Measurements from ENCODE around the gene CACNA1B. TPM values are rescaled to one million over a fixed set of nuclear protein-coding genes. Genes with fewer than 3 reads are reported as not detected.
"Not testable (repeated sequence)": the region's sequence is repeated elsewhere in the genome, so short reads cannot be mapped to it uniquely, and the experiment has no call there.

CACNA1B gene
- total RNA-seq, 4 donors from 2014 or later, result not detected

DNA sequence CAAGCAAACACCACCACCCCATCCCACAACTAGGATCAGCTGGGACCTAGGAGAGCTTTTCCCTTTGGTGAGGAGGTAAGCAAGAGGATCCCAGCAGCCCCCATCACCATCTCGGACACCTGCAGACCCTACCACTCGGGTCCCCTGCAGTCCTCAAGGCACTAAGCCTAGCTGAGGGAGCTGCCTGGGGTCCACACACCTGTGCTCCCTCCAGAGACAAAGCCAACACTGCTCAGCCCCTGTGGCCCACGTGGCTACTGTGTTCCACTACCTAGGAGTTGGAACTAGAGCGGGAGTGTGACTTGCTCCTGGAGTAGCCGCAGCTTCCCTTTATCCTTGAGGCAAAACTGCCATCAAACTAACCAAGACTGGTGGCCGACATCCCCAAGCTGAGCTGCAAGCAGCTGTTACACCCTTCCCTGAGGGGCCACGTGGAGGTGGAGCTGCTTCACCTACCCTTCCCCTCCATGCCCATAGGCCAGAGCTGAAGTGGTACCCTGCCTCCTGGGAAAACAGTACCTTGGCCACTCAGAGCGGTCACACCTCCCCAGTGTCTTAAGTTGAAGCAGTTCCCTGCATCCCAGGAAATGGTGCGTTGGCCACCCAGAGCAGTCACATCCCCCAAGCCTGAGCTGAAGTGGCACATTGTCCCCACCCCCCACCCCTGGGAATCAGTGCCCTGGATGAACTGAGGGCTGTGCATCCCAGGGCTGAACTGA is 205.5 kb downstream of the CACNA1B start:
- TF ChIP-seq, protein P1, sequence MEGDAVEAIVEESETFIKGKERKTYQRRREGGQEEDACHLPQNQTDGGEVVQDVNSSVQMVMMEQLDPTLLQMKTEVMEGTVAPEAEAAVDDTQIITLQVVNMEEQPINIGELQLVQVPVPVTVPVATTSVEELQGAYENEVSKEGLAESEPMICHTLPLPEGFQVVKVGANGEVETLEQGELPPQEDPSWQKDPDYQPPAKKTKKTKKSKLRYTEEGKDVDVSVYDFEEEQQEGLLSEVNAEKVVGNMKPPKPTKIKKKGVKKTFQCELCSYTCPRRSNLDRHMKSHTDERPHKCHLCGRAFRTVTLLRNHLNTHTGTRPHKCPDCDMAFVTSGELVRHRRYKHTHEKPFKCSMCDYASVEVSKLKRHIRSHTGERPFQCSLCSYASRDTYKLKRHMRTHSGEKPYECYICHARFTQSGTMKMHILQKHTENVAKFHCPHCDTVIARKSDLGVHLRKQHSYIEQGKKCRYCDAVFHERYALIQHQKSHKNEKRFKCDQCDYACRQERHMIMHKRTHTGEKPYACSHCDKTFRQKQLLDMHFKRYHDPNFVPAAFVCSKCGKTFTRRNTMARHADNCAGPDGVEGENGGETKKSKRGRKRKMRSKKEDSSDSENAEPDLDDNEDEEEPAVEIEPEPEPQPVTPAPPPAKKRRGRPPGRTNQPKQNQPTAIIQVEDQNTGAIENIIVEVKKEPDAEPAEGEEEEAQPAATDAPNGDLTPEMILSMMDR (IDR thresholded peaks at IDR 0.05), result no peak
- DNase-seq (ENCODE audit: low spot score), result no peak
- ATAC-seq (ENCODE audit: low FRiP score), result no peak

DNA sequence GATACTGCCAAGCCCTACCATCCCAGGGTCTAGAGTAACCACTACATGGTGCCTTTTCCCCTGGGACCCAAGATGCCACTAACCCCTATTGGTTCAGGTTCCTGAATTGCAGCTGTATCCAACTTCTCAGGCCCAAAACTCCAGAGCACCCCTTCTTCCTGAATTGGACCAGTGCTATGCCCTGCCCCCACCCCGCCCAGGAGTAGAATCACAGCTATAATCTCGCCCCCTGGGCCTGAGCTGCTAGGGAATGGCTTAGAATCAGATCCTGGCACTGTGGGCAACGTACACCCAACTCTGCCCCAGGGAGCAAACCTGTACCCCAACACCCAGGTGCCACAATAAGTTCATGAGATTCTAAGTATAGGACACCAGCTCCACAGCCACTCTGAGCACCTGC is 206.3 kb downstream of the CACNA1B start:
- DNase-seq (ENCODE audit: low spot score) (no peak), ATAC-seq (ENCODE audit: low FRiP score) (no peak)
- TF ChIP-seq, protein P1 (IDR thresholded peaks at IDR 0.05), result no peak

DNA sequence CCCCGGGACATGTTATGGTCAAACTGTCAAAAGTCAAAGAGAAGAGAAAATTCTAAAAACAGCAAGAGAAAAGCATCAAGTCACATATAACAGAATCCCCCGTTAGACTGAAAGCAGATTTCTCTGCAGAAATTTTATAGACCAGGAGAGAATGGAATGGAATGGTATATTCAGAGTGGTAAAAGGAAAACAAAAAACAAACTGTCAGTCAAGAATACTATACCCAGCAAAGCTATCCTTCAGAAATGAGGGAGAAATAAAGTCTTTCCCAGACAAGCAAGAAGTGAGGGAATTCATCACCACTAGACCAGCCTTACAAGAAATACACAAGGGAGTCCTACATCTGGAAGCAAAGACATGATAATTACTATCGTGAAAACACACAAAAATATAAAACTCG is 208.0 kb downstream of the CACNA1B start:
- no peak for DNase-seq (ENCODE audit: low spot score)
- ATAC-seq (ENCODE audit: low FRiP score), result no peak
- TF ChIP-seq, protein P1 (IDR thresholded peaks at IDR 0.05), result no peak

DNA sequence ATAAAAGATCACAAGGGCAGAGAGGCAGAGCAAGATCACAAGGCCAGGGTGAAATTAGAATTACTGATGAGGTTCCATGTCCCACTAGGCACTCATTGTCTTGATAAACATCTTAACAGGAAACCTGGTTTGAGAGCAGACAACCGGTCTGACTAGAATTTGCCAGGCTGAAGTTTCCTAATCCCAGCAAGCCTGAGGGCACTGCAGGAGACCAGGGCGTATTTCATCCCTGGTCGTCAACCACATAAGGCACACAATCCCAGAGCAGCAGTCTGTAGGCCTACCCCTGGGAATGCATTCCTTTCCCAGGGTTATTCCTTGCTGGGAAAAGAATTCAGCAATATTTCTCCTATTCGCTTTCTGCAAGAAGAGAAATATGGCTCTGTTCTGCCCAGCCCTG is 214.5 kb downstream of the CACNA1B start:
- not testable (repeated sequence) for ATAC-seq (ENCODE audit: low FRiP score); DNase-seq (ENCODE audit: low spot score)

DNA sequence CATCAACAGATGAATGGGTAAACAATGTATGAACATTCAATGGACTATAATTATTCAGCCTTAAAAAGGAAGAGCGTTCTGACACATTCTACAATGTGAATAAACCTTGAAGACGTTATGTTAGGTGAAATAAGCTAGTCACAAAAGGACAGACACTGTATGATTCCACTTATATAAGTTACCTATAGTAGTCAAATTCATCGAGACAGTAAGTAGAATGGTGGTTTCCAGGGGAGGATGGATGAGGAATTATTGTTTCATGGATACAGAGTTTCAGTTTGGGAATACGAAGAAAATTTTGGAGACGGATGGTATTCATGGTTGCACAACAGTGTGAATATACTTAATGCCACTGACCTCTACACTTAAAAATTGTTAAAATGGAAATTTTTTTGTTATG is 216.4 kb downstream of the CACNA1B start:
- no peak for ATAC-seq (ENCODE audit: low FRiP score)
- TF ChIP-seq, protein P1 (IDR thresholded peaks at IDR 0.05), result no peak
- DNase-seq (ENCODE audit: low spot score), result no peak

DNA sequence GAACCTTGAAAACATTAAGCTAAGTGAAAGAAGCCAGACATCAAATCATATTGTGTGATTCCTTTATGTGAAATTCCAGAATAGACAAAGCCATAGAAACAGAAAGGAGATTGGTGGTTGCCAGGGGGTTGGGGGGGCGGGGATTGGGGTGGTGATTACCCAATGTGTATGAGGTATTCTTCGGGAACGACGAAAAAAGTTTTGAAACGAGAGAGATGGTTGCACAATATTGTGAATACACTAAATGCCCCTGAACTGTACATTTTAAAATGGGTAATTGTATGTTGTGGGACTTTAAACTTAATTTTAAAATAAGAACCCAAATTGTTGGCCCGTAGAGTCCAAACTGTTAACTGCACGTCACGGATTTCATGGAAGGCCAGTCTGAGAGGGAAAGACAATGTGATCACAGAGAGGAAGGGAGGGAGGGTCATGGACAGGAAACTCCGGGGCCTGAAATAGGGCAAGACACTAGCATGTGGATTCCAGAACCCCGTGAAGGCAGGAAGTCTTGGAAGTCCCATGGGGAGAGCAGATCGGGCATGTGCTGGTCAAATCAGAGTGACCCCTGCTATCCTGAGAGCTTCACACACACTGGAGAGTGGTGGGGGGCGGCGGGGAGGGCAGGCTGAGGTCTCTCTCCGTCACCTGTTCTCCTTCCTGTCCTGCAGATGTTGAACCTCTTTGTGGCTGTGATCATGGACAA is 218.4 kb downstream of the CACNA1B start:
- TF ChIP-seq, protein P1 (IDR thresholded peaks at IDR 0.05), result no peak
- no peak for DNase-seq (ENCODE audit: low spot score)
- no peak for ATAC-seq (ENCODE audit: low FRiP score)

DNA sequence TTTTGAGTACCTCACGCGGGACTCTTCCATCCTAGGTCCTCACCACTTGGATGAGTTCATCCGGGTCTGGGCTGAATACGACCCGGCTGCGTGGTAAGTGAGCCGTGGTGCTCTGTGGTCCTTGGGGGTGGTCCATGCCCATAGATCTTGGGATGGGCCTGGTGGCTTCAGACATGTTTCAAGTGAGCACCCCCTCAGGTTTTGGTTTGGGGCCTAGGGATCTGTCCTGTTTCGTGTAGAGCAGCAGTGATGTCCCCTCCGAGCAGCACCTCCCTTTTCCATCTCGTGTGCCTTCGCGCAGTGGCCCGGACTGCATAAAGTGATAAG is 218.9 kb downstream of the CACNA1B start:
- TF ChIP-seq, protein P1 (IDR thresholded peaks at IDR 0.05), result no peak
- DNase-seq (ENCODE audit: low spot score) (no peak), ATAC-seq (ENCODE audit: low FRiP score) (no peak)
